OCI-LY3 (cell line): ENCODE results near the gene CARF.

Source experiments
- CTCF ChIP-seq: fragments of 200-600, 300-600 bp; sonication (generic); IDR thresholded peaks from 2 replicates; pipeline ENCODE4 v1.5.1; 2014; ENCODE audit warnings: antibody characterized with exemption, low read length, low read depth
- EZH2phosphoT487 ChIP-seq: fragments of 200-600 bp; shearing (Covaris generic); IDR thresholded peaks from 2 replicates; pipeline ENCODE4 v1.6.1; 2018; ENCODE audit warnings: antibody characterized with exemption, mixed run types, low read depth

- TF ChIP-seq CTCF (no peak), EZH2phosphoT487 (no peak)
Measured at GRCh38 chr2:202938960-202939359, 26.9 kb downstream of the CARF start.
